Right renal cortex interstitium (tissue), 3 donors: ENCODE results near the gene HTRA2. TPM values are rescaled to one million over a fixed set of nuclear protein-coding genes. Genes with fewer than 3 reads are reported as not detected.
"Not testable (repeated sequence)": the region's sequence is repeated elsewhere in the genome, so short reads cannot be mapped to it uniquely, and the experiment has no call there.

Source experiments
- DNase-seq, 3 donors: peaks; one replicate each; pipeline ENCODE4 v3.0.0-alpha.2; 2013; ENCODE audit warnings: low read depth in 3 of 3, low spot score in 2 of 3
- polyA plus RNA-seq, 3 donors: library from polyadenylated mRNA; unstranded; fragments of 120-200 nt; gene quantifications; one replicate each; pipeline ENCODE4 v1.2.1, GENCODE V29; 2013; ENCODE audit not compliant: insufficient read length in 3 of 3

HTRA2 gene
- polyA plus RNA-seq, 3 donors: 32.3 to 35.8 (median 33.1) TPM

DNA sequence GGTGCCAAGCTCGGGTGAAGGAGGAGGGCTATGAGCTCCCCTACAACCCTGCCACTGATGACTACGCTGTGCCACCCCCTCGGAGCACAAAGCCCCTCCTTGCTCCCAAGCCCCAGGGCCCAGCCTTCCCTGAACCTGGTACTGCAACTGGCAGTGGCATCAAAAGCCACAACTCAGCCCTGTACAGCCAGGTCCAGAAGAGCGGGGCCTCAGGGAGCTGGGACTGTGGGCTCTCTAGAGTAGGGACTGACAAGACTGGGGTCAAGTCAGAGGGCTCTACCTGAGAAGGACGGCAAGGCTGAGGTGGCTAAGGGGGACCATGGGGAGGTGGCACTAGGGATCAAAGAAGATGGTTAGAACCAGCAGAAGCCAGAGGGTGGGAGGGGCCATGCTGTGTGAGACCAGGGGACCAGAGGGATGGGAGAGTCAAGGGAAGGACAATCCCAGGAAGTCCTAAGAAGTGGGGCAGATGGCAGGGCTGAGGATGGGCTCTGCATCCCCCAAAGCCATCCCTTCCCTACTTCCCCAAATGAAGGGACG lies 27.2 kb downstream of the HTRA2 start:
- DNase-seq: no peak

DNA sequence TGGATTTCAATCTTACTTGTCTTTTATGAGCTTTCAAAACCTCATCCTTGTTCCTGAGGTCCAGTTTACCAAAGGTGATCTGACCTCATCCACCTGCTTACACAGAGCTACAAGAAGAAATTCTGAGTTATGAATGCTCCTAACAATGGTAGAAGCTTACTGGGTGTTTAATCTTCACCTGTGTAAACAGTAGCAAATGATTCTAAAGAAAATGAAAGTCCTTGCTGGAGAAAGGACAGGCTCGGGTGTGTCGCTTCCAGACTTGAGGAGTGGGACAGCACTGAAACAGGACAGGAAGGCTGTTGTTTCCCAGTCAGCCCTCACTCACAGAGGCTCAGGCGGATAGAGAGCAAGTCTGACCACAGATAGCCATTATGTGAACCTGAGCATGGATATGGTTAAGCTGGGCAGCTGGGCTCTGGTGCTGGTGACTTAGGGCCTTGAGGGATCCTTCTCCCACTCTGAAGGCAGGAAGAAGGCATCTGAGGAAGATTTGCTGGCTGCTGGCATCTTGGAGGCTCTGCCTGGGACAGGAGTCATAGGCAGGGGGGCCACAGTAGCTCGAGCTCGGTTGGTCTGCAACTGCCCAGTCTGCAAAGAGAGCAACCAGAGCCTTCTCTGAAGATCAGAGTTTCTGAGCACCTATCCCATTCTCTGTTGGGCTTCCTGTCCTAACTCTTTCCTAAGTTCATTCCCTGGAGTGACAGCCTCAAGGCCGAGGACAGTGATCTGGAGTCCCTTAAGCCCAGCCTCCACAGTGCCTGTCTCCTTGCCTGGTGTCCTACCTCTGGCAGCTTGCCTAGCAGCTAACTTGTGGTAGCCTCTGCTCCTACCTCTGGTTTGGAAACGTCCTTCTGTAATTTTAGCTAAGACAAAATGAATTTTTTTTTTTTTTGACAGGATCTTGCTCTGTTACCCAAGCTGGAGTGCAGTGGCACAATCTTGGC lies 28.8 kb downstream of the HTRA2 start:
- DNase-seq: no peak

DNA sequence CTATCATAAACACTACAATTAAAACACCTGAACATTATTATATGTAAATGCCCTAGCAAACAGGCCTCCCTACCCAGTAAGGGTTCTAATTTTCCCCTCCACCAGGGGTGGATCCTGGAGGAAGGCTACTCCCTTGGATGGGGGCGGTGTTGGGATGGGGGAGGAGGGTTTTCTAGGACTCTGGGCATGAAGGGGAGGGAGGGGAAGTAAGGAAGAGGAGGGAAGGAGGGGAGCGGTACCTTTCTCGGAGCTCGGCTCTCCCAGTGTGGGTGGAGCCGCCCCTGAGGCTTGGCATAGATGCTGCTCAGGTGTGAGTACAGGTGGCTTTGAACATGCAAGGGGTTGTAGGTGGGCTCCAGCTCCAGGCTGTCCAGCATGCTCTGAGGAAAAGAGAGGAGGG lies 30.2 kb downstream of the HTRA2 start:
- DNase-seq: no peak

DNA sequence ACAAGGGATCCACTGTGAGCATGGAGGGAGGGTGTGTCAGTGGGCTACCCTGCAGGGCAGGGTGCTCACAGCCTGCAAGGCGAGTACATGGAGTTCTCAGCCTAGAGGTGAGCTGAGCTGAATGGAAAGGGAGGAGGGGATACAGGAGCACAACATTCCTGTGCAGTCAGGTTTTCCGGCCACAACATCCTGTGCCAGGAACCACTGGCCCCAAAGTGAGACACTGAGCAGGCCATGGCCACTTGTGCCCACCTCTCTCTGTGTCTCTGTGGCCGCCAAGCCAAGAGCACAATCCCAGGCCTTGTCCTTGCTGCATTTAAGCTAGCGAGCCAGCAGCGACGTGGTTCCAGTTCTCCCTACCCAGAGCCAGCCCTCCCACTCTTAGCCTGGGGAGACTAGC lies 30.9 kb downstream of the HTRA2 start:
- DNase-seq: no peak

DNA sequence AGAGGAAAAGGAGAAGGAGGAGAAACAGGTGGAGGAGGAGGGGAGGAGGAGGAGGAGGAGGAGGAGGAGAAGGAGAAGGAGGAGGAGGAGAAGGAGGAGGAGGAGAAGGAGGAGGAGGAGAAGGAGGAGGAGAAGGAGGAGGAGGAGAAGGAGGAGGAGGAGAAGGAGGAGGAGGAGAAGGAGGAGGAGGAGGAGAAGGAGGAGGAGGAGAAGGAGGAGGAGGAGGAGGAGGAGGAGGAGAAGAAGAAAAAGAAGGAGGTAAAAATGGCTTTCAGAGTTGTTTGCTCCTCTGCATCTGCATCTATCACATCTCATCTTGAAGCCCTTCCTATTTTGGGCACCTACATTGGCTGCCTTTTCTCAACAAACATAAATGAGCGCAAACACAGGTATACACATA lies 31.3 kb downstream of the HTRA2 start:
- not testable (repeated sequence) for DNase-seq

DNA sequence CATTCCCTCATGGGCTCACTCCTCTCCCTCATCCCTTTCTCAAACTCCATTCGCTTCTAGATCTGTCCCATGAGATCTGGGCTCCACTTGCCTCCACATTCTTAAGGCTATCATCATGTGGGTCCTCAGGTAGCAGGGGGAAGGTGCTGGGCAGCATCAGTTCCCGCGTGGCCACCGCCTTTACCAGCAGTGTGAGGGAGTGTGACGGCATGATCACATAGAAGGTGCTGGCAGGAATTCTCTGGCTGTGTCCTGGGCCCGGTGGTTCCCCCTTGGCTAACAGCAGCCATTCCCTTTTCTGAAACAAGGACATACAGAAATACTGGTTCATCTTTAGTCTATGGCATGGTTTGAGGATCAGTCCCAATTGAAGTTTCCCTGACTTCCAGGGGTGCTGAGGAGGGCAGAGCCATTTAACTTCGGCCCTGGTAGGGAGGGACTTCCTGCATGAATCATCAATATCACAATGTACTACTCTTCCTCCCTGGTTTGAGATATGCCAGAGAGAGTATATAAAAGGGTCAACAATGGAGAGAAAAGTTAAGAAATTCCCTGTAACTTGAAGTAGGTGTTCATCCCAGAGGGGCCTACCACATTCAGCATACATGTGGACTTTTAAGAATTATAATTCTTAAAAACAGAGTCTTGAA lies 32.5 kb downstream of the HTRA2 start:
- DNase-seq: no peak

DNA sequence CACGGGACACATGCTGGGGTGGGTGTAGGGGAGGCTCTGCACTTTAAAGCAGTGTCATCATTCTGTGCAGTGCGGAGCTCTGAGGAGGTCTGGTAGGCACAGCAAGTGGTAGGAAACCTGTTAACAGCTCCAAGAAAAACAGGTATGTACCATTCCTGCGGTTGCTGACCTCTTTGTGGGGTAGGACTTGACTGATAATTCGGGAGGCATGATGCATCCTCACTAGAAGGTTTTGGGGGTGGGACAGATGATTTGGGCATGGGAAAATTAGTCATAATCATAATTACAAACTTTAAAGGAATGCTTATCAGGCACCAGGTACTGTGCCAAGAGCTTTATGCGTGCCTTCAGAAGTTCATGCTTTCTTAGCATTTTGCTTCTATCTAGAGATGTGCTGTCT lies 34.5 kb downstream of the HTRA2 start:
- DNase-seq: no peak

DNA sequence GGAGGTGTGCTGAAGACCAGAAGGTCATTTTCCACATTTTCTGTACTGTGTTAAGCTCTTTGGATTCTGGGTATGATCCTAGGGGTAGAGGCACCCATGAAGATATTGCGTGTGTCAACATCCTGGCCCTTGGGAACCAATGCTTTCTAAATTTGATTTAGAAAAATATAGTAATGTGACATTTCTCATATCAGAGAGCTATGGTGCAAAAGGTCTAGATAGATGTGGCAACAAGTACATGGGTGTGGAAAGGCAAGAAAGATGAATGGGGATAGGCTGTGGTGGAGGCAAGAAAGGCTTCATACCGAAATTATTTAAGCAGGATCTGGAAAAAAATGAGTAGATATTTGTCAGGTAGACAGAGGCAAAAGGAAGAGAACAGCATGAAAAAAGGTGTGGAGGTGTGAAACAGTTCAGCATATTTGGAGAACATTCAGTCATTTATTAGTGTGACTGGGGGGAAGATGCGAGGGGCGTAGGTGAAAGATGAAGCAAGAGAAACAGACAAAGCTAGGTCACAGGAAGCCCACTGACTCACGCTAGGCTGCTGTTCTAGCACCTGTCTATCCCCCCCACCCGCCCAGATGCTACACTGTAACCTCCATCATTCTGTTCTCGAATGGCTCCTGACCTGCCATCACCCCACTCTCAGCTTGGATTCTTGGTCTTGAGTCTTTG lies 36.5 kb downstream of the HTRA2 start:
- DNase-seq: no peak

DNA sequence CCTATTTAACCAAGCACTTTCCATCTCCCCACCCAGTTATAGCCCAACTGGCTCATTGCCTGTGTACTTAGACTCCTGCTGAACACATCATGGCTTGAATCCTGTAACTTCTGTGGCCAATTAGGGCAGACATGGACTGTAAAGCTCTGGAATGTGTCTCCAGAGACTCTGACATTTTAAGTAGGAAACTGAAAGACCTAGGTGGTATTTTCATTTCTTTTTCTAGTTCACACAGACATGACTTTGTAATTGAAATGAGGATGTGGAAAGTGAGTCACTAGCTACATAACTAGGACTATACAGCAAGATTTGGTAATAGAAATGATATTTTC lies 37.0 kb downstream of the HTRA2 start:
- DNase-seq: no peak

DNA sequence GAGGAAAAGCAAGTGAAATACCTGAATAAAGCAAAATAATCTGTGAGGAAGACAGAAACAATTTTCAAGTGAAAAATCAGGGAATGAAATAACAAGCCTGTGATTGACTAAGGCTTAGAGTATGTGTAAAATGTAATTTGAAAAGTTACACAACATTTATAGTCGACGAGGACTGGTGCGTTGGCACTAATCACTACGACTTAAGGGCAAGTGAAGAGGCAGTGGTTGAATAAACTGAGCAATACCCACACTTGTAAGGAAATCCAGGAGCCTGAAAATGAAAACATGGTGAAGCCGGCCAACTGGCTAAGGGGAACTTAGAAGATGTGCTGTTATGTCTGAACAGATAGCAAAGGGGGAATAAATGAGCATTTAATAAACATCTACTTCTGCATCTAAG lies 38.1 kb downstream of the HTRA2 start:
- DNase-seq: no peak

DNA sequence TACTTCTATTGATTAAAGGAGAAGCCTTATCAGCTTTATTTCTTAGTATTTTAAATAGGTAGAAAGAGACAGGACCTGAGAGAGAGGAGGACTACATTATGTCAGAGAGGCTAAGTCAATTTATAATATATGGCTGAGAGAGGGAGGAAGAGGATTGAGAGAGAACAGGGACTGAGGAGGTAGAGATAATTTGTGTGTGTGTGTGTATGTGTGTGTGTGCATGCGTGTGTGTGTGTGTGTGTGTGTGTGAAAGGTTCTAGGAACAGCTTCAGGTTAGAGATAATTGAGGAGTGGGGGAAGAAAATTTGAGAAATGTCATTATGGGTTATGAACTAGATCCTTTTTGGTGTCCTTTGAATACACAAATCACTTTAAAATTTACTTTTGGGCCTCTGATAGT lies 40.0 kb downstream of the HTRA2 start:
- DNase-seq: no peak

DNA sequence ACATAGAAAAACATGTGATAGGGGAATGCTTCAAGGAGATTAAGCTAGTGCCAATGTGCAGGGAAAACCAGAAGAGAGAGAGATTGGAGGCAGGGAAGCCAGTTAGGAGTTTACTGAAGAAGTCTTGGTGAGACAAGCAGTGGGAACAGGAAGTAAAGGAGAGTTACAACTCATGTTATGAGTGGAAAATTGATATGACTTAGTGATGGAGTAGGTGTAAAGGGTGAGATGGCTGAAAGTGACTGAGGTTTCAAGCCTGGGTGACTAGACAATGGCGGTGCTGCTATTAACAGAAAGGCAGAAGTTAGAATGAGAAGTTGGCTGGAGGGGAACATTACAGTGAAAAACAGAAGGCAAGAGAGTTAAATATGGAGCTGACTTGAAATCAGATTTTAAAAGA lies 41.3 kb downstream of the HTRA2 start:
- no peak for DNase-seq

DNA sequence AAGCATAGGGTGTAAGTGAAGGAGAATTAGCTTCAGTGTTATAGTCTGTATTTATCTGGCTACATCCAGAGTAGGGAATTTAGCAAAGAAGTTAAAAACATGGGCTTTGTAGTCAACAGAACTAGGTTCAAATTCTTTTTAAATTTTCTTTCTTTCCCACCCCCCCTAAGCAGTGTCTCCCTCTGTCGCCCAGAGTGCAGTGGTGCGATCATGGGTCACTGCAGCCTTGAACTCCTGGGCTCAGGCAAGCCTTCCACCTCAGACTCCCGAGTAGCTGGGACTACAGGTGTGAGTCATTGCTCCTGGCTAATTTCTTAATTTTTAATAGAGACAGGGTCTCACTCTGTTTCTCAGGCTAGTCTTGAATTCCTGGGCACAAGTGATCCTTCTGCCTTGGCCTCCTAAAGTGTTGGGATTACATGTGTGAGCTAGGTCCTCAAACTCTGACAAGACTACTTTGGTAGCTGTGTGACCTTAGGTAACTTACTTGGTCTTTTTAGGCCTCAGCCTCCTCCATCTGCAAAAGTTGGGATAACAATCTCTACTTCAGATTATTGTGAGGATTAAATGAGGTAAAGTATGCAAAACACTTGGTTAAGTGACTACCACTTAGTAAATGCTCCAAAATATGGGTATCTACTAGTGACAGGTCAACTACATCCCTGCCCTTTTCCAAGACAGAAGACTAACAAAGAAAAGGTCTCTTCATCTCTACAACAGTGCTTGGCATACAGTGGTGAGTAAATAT lies 42.6 kb downstream of the HTRA2 start:
- DNase-seq: no peak

DNA sequence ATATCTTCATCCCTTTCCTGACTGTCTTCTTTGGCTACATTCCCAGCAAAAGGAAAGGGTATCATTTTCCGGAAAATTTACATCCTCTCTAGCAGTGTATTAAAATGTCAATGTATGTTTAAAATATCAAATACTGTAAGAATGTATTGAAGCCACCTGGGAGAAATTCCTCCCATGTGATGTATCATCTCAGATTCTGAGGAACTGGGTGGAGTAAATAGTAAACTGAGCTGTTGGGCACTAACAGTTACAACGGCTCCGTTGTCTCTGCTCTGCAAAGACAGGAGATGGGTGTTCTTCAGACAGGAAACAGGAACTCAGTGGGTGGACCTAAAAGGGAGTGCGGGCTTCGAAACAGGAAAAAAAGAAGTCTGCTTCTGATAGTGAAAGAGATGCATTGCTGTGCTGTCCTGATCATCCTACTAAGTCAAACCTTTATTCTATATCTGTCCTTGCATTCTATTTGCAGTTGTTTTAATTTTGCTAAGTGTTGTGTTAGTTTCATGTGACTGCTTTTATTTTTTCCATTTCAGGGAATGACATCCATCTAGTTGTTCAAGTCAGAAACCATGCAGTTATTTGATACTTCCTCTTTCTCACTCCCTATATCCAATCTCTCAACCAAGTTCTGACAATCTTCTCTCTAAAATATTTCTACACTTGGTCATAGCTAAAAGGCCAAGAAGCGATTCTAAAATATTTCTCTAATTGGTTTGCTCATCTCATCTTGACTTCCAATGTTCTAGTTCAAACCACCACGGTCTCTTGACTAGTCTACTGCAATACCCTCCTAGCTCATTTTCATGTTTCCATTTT lies 44.2 kb downstream of the HTRA2 start:
- no peak for DNase-seq

DNA sequence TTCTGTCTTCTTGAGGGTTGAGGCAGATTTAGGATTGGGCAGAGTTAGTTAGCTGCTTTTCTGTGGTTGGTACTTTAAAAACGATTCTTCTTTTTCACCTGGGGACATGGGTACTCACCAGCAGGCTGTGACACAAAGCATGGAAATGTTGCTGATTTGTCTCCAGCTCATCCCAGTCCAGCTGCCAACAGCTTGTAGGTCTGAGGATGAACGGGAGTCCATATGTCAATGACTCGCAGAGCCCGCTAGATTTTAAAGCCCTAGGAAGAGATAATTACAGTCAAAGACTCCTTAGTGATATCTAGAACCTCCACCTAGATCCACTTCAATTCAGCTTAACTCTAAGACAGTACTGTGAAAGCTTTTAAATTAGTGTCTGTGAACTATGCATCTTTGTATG lies 45.6 kb downstream of the HTRA2 start:
- no peak for DNase-seq

DNA sequence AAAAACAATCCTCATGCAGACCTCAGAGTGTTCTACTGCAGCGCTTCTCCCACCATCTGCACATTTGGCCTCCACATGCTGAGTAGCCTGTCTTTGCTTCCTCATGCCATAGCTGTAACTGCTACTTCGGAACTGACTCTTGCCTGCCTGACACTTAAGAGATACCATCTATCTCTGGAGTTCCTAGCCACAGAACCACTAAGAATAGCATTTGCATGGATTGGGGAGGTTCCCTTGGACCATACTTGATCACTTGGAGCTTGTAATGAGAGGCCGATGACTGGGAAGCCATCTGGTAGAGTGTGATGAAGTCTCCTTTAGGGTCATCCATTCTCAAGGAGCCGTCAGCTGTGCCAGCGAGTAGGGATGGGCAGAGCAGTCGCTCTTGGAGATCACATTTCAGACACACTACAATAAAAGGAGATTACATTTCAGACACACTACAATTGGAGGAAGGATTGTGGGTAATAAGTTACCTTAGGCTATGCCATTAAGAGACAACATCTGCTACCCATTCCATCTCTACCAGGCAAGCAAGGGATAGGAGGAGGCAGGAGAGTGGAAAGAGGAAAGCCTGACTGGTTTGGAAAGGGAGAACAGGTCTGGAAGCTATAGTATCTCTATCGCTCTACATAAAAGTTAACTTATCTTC lies 46.6 kb downstream of the HTRA2 start:
- no peak for DNase-seq

DNA sequence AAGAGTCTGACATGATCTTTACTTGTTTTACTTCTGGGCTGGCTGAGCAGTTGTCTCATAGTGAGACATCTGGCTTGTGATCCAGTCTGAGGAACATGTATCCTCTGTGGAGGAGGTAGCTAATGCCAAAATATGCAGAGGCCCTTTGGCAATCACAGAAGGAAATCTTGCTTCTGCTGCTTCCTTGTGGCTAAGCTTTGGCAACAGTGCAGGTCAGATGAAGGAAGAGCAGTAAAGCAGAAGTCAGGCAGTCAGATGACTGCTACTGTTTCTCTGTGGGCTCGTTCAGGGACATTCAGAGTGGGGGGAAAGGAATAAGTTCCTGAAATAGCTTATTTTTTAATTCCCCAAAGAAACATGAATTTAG lies 47.1 kb downstream of the HTRA2 start:
- DNase-seq: no peak

DNA sequence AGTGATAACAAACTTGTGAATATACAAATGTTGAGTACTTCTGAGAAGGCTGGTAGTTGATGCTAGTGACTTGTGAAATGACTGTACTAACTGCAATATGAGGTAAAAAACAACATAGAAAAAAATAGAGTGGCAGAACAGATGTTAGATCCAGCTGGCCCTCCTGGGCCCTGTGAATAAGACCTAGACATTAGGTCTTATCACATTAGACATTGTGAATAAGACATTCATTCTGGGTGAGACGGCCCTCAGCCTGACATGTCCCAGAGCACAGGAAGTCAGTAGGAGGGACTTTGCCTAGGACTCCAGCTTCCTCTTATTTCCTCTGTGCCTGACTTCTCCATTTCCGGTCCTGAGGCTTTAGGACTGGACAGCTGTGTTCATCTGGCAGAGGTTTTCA lies 47.7 kb downstream of the HTRA2 start:
- DNase-seq: no peak

DNA sequence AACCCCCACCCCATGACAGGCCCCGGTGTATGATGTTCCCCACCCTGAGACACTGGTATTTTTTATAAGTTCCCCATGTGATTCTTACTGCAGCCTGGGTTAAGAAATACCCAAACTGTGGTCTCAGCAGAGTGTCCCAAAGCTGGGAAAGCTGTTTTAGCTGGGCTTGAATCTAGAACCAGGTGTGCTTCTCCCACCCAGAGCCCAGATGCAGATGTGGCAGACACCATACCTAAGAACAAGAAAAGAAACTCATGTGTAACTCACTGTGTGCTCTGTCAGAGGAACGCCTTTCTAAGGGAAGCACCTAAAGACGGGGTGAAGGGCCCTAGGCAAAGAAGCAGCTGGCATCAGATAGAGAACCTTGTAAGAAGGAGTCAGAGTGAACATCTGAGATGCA lies 48.7 kb downstream of the HTRA2 start:
- no peak for DNase-seq

DNA sequence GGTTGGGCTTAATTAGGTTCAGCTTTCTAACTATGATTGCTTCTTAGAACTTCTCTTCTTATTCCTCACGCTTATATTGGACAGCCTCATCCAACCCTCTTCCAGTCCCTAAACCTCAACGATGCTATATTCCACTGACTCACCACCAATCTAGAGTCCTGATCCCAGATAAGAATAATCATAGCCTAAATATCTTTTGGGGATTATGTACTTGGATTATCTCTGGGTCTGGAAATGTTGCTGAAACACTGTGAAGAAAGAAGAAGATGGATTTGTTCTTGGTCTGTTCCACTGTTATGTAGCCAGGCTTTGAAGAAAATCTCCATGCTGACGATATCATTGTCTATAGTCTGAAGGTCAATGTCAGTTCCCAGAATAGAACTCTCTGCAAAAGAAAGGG lies 51.7 kb downstream of the HTRA2 start:
- DNase-seq: no peak
